Fibroblast of lung (primary cell): ENCODE results near the gene PGC.

Experiments used
- EZH2 ChIP-seq: IDR thresholded peaks from 2 replicates; pipeline ENCODE4 v1.5.1; 2012; ENCODE audit warnings: low read length, control low read depth, mild to moderate bottlenecking; ENCODE audit errors: missing control alignments
- TF ChIP-seq, protein P1 (sequence below), 2 donors: IDR thresholded peaks in 1 of 2; conservative IDR thresholded peaks in 1 of 2; 1 replicate in 1 of 2; 2 replicates in 1 of 2; pipeline ENCODE4 v1.5.1; 2011 to 2012; ENCODE audit warnings: low read length in 2 of 2, control low read depth in 1 of 2, inconsistent platforms in 1 of 2, low read depth in 1 of 2, mild to moderate bottlenecking in 1 of 2

GRCh38 chr6:41716516-41717391 lies 30.4 kb downstream of the PGC start:
- TF ChIP-seq, protein P1, sequence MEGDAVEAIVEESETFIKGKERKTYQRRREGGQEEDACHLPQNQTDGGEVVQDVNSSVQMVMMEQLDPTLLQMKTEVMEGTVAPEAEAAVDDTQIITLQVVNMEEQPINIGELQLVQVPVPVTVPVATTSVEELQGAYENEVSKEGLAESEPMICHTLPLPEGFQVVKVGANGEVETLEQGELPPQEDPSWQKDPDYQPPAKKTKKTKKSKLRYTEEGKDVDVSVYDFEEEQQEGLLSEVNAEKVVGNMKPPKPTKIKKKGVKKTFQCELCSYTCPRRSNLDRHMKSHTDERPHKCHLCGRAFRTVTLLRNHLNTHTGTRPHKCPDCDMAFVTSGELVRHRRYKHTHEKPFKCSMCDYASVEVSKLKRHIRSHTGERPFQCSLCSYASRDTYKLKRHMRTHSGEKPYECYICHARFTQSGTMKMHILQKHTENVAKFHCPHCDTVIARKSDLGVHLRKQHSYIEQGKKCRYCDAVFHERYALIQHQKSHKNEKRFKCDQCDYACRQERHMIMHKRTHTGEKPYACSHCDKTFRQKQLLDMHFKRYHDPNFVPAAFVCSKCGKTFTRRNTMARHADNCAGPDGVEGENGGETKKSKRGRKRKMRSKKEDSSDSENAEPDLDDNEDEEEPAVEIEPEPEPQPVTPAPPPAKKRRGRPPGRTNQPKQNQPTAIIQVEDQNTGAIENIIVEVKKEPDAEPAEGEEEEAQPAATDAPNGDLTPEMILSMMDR (conservative IDR thresholded peaks at IDR 0.05 in 1 of 2, IDR thresholded peaks at IDR 0.05 in 1 of 2; ENCODE audit: low read depth in 1 of 2, low read length in 2 of 2) = no peak
- no peak for TF ChIP-seq EZH2
